ENCODE results near the gene VPREB3.
A peak's percentile ranks its signal among the peaks of the same experiment; 100 is the strongest.

Gene VPREB3

DNA sequence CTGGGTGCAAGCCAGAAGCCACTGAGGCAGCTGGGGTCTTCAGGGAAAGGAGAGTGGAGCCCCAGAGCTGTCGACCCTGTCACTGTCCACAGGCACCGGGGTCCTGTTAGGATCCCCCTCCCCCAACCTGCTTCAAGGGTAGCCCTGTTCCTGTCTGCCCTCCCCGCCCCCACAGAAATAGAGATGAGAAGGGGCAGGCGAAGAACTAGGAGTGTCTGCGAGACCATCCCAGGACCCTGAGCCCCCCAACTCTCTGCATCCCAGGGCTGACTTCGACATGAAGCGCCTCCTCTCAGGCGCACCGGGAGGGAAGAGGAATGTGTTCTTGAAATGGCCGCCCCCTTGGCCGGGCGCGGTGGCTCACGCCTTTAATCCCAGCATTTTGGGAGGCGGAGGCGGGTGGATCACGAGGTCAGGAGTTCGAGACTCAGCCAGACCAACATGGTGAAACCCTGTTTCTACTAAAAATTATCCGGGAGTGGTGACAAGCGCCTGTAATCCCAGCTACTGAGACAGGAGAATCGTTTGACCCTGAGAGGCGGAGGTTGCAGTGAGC is 2.7 kb downstream of the VPREB3 start:
- TF ChIP-seq TAF1 (IDR thresholded peaks at IDR 0.05; ENCODE audit: low read depth) (peak; percentile 19; the same call in 1 of the 2 replicates), NFIC (IDR thresholded peaks at IDR 0.05) (no peak), EP300 (IDR thresholded peaks at IDR 0.05; ENCODE audit: borderline replicate concordance) (peak; percentile 29; the same call in 1 of the 2 replicates)

DNA sequence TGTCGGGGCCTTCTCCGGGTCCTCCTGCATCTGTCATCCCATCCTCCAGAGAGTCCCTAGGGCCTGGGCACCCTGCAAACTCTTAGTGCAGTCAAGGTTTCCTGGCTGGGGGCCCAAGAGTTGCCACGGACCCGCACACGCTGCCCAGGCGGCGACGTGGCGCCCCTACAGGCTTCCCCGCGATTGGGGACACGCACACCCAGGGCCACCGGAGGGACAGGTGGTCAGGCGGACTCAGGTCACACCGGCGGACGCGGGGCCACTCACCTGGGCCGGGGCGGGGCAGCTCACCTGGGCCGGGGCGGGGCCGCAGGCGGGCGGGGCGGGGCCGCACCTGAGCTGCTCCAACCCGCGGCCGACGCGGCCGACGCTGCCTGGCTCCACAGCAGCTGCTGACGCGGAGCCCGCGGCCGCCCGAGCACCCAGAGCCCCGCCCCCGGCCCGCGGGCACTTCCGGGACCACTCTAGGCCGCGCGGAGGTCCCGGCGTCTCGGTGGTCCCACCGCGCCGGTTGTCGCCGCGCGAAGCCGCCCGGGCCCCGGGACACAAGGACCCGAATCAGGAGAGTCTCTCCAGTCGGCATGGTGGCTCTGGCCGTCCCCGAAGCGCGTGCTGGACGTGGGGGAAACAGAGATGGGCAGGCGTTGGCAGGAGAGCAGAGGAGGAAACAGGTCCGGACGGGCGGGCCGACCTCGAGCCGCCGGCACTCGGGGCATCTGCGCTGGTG is 3.3 kb downstream of the VPREB3 start, which contains the start of gene ZNF70:
ZNF70 (minus strand) TSS at position 399 of the 727 bp plus-strand sequence. CDS start 5,972 bp downstream, outside the sequence.
- TF ChIP-seq CREB1 (IDR thresholded peaks at IDR 0.05; ENCODE audit: low read depth): no peak
- no peak for TF ChIP-seq EP300 (IDR thresholded peaks at IDR 0.05; ENCODE audit: borderline replicate concordance)
- TF ChIP-seq, protein P1, sequence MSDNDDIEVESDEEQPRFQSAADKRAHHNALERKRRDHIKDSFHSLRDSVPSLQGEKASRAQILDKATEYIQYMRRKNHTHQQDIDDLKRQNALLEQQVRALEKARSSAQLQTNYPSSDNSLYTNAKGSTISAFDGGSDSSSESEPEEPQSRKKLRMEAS (IDR thresholded peaks at IDR 0.05): peak; percentile 39; the same call in 1 of the 2 replicates
- peak; percentile 49; the same call in 1 of the 2 replicates for TF ChIP-seq ZBTB7A (IDR thresholded peaks at IDR 0.05; ENCODE audit: low read depth)
- 0 out of 2 replicates have a peak, but pooled peaks have one; percentile 19 for TF ChIP-seq NFIC (IDR thresholded peaks at IDR 0.05)
- TF ChIP-seq TCF12 (IDR thresholded peaks at IDR 0.05; ENCODE audit: low read depth): peak; percentile 13; the same call in 1 of the 2 replicates
- TF ChIP-seq, protein P2, sequence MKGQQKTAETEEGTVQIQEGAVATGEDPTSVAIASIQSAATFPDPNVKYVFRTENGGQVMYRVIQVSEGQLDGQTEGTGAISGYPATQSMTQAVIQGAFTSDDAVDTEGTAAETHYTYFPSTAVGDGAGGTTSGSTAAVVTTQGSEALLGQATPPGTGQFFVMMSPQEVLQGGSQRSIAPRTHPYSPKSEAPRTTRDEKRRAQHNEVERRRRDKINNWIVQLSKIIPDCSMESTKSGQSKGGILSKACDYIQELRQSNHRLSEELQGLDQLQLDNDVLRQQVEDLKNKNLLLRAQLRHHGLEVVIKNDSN (IDR thresholded peaks at IDR 0.05): no peak

DNA sequence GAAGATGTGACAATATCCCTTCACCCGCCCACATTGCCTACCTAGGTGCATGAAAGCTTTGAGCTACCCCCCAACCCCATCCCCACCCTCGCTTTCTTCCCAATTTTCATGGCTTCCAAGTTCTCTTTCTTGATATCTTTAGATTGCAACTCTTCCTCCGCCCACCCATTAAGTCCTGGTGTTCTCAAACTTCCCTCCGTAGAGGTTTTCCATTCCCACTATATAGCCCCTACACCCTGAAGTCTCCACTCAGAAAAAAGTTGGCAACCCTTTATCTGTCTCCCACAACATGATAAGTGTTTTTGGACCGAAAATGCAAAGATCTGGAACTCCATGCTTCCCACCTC is 3.9 kb downstream of the VPREB3 start:
- TF ChIP-seq TAF1 (IDR thresholded peaks at IDR 0.05; ENCODE audit: low read depth) (no peak), ZBTB7A (IDR thresholded peaks at IDR 0.05; ENCODE audit: low read depth) (0 out of 2 replicates have a peak, but pooled peaks have one; percentile 1)

DNA sequence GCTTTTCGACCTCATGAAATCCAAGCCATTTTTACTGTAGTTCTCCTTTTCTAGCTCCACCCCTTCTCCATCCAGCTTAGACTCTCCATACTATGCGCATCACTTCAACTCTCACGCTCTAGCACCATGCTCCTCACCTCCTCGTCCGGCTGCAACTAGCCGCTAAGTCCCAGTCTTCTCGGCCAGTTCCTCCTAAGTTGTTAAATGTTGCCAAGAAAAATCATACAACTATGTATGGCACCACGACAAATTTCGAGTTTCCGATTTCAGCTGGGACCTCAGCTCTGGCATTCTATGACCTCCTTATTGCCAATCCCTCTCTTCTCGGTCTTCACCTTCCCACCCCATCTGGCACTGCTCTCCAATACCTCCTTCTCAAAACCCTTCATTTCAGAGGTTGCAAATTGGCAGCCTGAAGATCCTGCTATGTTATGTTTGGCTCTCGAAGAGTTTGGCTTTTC is 4.4 kb downstream of the VPREB3 start:
- TF ChIP-seq YY1 (IDR thresholded peaks at IDR 0.05; ENCODE audit: low read depth) (no peak), NFIC (IDR thresholded peaks at IDR 0.05) (no peak), EP300 (IDR thresholded peaks at IDR 0.05; ENCODE audit: borderline replicate concordance) (no peak), ZBTB7A (IDR thresholded peaks at IDR 0.05; ENCODE audit: low read depth) (no peak), TAF1 (IDR thresholded peaks at IDR 0.05; ENCODE audit: low read depth) (no peak), EGR1 (IDR thresholded peaks at IDR 0.05) (no peak), RAD21 (IDR thresholded peaks at IDR 0.05; ENCODE audit: low read depth) (no peak), CREB1 (IDR thresholded peaks at IDR 0.05; ENCODE audit: low read depth) (no peak), CEBPB (IDR thresholded peaks at IDR 0.05) (no peak), TEAD4 (IDR thresholded peaks at IDR 0.05) (no peak), FOXM1 (IDR thresholded peaks at IDR 0.05; ENCODE audit: borderline replicate concordance, low read depth) (no peak), TCF12 (IDR thresholded peaks at IDR 0.05; ENCODE audit: low read depth) (no peak)
- TF ChIP-seq, protein P2 (IDR thresholded peaks at IDR 0.05): no peak
- TF ChIP-seq, protein P1 (IDR thresholded peaks at IDR 0.05): no peak
- TF ChIP-seq, protein P3, sequence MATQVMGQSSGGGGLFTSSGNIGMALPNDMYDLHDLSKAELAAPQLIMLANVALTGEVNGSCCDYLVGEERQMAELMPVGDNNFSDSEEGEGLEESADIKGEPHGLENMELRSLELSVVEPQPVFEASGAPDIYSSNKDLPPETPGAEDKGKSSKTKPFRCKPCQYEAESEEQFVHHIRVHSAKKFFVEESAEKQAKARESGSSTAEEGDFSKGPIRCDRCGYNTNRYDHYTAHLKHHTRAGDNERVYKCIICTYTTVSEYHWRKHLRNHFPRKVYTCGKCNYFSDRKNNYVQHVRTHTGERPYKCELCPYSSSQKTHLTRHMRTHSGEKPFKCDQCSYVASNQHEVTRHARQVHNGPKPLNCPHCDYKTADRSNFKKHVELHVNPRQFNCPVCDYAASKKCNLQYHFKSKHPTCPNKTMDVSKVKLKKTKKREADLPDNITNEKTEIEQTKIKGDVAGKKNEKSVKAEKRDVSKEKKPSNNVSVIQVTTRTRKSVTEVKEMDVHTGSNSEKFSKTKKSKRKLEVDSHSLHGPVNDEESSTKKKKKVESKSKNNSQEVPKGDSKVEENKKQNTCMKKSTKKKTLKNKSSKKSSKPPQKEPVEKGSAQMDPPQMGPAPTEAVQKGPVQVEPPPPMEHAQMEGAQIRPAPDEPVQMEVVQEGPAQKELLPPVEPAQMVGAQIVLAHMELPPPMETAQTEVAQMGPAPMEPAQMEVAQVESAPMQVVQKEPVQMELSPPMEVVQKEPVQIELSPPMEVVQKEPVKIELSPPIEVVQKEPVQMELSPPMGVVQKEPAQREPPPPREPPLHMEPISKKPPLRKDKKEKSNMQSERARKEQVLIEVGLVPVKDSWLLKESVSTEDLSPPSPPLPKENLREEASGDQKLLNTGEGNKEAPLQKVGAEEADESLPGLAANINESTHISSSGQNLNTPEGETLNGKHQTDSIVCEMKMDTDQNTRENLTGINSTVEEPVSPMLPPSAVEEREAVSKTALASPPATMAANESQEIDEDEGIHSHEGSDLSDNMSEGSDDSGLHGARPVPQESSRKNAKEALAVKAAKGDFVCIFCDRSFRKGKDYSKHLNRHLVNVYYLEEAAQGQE (IDR thresholded peaks at IDR 0.05; ENCODE audit: low read depth): no peak

DNA sequence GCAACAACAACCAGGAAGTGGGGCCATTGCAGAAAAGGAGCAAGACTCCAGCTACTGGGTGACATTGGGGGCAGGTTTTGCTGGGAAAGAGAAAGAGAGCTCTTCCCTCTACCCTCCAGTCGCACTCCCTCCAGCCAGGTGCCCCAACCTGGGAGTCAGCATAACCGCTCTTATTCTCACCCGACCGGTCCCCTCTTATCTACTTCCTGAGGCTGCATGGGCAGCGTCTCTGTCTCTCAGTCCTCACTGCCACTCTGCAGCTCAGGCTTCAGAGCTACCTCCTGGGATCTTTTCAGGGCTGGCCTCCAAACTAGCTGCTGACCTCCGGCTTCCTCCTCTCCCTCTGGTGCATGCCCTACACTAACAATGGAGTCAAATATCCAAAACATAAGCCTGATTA is 8.4 kb downstream of the VPREB3 start:
- TF ChIP-seq TEAD4 (IDR thresholded peaks at IDR 0.05): no peak
- TF ChIP-seq YY1 (IDR thresholded peaks at IDR 0.05; ENCODE audit: low read depth): no peak
- no peak for TF ChIP-seq TCF12 (IDR thresholded peaks at IDR 0.05; ENCODE audit: low read depth)
- TF ChIP-seq, protein P2 (IDR thresholded peaks at IDR 0.05): no peak
- TF ChIP-seq RAD21 (IDR thresholded peaks at IDR 0.05; ENCODE audit: low read depth): no peak

DNA sequence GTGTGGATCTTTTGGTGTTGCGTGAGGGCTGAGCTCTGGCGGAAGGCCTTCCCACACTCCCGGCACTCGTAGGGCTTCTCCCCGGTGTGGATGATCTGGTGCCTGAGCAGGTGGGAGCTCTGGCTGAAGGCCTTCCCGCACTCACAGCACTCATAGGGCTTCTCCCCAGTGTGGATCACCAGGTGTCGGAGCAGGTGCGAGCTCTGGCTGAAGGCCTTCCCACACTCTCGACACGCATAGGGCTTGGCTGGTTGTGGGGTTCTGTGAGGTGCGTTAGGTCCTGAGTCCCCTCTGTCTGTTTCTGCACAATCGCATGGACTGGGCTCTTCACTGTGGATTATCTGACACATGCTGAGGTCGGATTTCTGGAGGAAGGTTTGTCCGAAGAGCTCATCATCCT is 9.7 kb downstream of the VPREB3 start:
- TF ChIP-seq, protein P3 (IDR thresholded peaks at IDR 0.05; ENCODE audit: low read depth): no peak
- TF ChIP-seq EP300 (IDR thresholded peaks at IDR 0.05; ENCODE audit: borderline replicate concordance): no peak
- TF ChIP-seq YY1 (IDR thresholded peaks at IDR 0.05; ENCODE audit: low read depth): no peak
- TF ChIP-seq EGR1 (IDR thresholded peaks at IDR 0.05): no peak
- TF ChIP-seq FOXM1 (IDR thresholded peaks at IDR 0.05; ENCODE audit: borderline replicate concordance, low read depth): no peak
- TF ChIP-seq TEAD4 (IDR thresholded peaks at IDR 0.05): no peak
- TF ChIP-seq, protein P1 (IDR thresholded peaks at IDR 0.05): no peak
